ENCODE measurements around the gene CYSTM1. TPM values are rescaled to one million over a fixed set of nuclear protein-coding genes. Genes with fewer than 3 reads are reported as not detected.
A peak's percentile ranks its signal among the peaks of the same experiment; 100 is the strongest.

CYSTM1 gene
- total RNA-seq, 2 experiments from 2014 or later: 21.4 to 36.7 TPM

- POLR2A ChIA-PET: interaction anchor here (0.8 to 8.1 kb wide), 15 partner anchors 9 to 84 kb away, joined by 3 to 81 read pairs (median 8); partner anchors contain the start of gene HBEGF
These were observed 92.6 kb downstream of the CYSTM1 start for GRCh38 chr5:140267559-140268018.

GRCh38 chr5:140270008-140270407 is 95.0 kb downstream of the CYSTM1 start:
- H3K4me3 ChIP-seq (ENCODE audit: low read depth, low read length, poor library complexity, severe bottlenecking): no peak overlapping the region
- peaks cover 22% of the 10 kb centered on the region for H3K9me3 ChIP-seq (ENCODE audit: low read length)
- TF ChIP-seq, protein P1, sequence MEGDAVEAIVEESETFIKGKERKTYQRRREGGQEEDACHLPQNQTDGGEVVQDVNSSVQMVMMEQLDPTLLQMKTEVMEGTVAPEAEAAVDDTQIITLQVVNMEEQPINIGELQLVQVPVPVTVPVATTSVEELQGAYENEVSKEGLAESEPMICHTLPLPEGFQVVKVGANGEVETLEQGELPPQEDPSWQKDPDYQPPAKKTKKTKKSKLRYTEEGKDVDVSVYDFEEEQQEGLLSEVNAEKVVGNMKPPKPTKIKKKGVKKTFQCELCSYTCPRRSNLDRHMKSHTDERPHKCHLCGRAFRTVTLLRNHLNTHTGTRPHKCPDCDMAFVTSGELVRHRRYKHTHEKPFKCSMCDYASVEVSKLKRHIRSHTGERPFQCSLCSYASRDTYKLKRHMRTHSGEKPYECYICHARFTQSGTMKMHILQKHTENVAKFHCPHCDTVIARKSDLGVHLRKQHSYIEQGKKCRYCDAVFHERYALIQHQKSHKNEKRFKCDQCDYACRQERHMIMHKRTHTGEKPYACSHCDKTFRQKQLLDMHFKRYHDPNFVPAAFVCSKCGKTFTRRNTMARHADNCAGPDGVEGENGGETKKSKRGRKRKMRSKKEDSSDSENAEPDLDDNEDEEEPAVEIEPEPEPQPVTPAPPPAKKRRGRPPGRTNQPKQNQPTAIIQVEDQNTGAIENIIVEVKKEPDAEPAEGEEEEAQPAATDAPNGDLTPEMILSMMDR (conservative IDR thresholded peaks at IDR 0.05; ENCODE audit: low read length): no peak
- TF ChIP-seq EZH2phosphoT487 (IDR thresholded peaks at IDR 0.05; ENCODE audit: borderline replicate concordance, low read depth, low read length): no peak
- intact Hi-C loops (cut with micrococcal nuclease; ENCODE audit: unreplicated experiment): no loop called here
- no peaks in the 10 kb centered on the region for H3K9me2 ChIP-seq (ENCODE audit: insufficient read depth, low read length)
- ChIA-PET POLR2A (interaction anchor here (1.9 to 8.1 kb wide), 2 partner anchors 12 to 76 kb away, joined by 13 to 81 read pairs; partner anchors contain the start of gene HBEGF), CTCF (ENCODE audit: unreplicated experiment) (interaction anchor here (0.6 kb wide), 1 partner anchor 76 kb away, joined by 3 read pairs; the partner anchor contains the start of gene HBEGF)
- peaks cover 56% of the 10 kb centered on the region for H3K36me3 ChIP-seq (ENCODE audit: insufficient read depth, low read length)
- no peak overlapping the region for H3K27ac ChIP-seq (ENCODE audit: low read depth, low read length, poor library complexity, severe bottlenecking)
- H3K4me2 ChIP-seq (ENCODE audit: low read length): no peak overlapping the region
- H2AFZ ChIP-seq (ENCODE audit: low read length): no peak overlapping the region
- BruUV-seq (replicated peaks): no TSS peak
- H3K79me2 ChIP-seq (ENCODE audit: insufficient read depth, low read depth, low read length): peaks cover 15% of the 10 kb centered on the region; the same call in 1 of the 2 replicates
- no peaks in the 10 kb centered on the region for H4K20me1 ChIP-seq (ENCODE audit: insufficient read depth, low read length)
- H3K4me1 ChIP-seq (ENCODE audit: insufficient read depth, low read length, poor library complexity, severe bottlenecking): peaks cover 59% of the 10 kb centered on the region
- no peak for DNase-seq (ENCODE audit: low spot score)

More at GRCh38 chr5:140267559-140268018, 92.6 kb downstream of the CYSTM1 start:
- Histone ChIP-seq H3K4me3 (ENCODE audit: low read depth, low read length, poor library complexity, severe bottlenecking) (peak overlapping the region; percentile 56), H3K9me3 (ENCODE audit: low read length) (peaks cover 28% of the 10 kb centered on the region), H3K27ac (ENCODE audit: low read depth, low read length, poor library complexity, severe bottlenecking) (peak overlapping the region; percentile 100), H3K9me2 (ENCODE audit: insufficient read depth, low read length) (no peaks in the 10 kb centered on the region), H2AFZ (ENCODE audit: low read length) (peak overlapping the region; percentile 70), H3K79me2 (ENCODE audit: insufficient read depth, low read depth, low read length) (peaks cover 25% of the 10 kb centered on the region; the same call in 1 of the 2 replicates), H3K4me2 (ENCODE audit: low read length) (peak overlapping the region; percentile 86), H3K36me3 (ENCODE audit: insufficient read depth, low read length) (peaks cover 58% of the 10 kb centered on the region), H4K20me1 (ENCODE audit: insufficient read depth, low read length) (no peaks in the 10 kb centered on the region), H3K4me1 (ENCODE audit: insufficient read depth, low read length, poor library complexity, severe bottlenecking) (peaks cover 48% of the 10 kb centered on the region)
- CTCF ChIA-PET (ENCODE audit: unreplicated experiment): interaction anchor here (0.6 to 3.9 kb wide), 5 partner anchors 14 to 81 kb away, joined by 3 to 31 read pairs (median 6); partner anchors contain the start of gene HBEGF
- peak; percentile 54 for DNase-seq (ENCODE audit: low spot score)
- intact Hi-C loops (cut with micrococcal nuclease; ENCODE audit: unreplicated experiment): loop anchor here (1.0 kb wide), 2 partner anchors 17 to 79 kb away; partner anchors contain the start of gene HBEGF
- TSS peak; percentile 95 for BruUV-seq (replicated peaks)
- no peak for TF ChIP-seq EZH2phosphoT487 (IDR thresholded peaks at IDR 0.05; ENCODE audit: borderline replicate concordance, low read depth, low read length)
- TF ChIP-seq, protein P1 (conservative IDR thresholded peaks at IDR 0.05; ENCODE audit: low read length): no peak
